GM18502 (cell line): ENCODE data around the gene FAM53A.

Source experiments
- ATAC-seq: cut with Tn5 transposase; IDR thresholded peaks from one replicate; pipeline ENCODE4 v1.9.1; 2021; ENCODE audit warnings: mild to moderate bottlenecking; ENCODE audit not compliant: unreplicated experiment, poor library complexity

Gene FAM53A

GRCh38 chr4:1683736-1684505, at the start of gene FAM53A:
TSS of gene FAM53A (minus strand) at chr4:1684313. CDS start at chr4:1668741, 15,572 bp downstream.
- peak; percentile 93 for ATAC-seq

DNA sequence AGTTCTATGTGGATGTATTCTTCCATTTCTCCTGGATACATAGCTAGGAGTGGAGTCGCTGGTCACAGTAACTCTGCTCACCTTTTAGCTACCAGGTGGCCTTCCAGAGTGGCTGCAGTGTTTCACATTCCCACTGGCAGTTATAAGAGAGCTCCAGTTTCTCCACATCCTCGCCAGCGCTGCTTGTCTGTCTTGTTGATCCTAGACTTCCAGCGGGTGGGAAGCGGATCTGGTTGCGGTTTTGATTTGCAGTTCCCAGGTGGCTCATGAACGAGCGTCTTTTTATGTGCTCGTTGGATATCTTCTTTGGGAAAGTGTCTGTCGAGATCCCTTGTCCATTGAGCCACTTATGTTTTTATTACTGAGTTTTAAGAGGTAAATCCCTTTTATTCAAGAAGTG, 48.8 kb upstream of the FAM53A start:
- ATAC-seq: no peak

DNA sequence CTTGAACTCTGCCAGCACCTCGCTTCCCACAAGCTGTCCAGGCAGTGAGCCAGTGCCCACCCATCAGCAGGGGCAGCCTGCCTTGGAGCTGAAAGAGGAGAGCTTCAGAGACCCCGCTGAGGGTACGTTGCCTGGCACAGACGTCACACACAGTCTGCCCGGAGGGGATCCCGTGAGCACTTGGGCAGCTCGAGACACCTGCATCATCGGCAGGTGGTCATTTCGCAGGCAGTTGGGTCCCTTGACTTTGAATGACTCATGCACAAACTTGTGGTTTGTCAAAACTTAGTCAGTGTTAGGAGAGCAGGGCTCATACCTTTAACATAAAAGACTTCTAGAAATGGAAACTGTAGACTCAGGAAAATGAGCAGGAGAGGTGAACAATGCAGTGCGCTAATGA, 47.1 kb upstream of the FAM53A start:
- ATAC-seq: no peak

- ATAC-seq: no peak
Measured at GRCh38 chr4:1730532-1731135, 46.5 kb upstream of the FAM53A start.

DNA sequence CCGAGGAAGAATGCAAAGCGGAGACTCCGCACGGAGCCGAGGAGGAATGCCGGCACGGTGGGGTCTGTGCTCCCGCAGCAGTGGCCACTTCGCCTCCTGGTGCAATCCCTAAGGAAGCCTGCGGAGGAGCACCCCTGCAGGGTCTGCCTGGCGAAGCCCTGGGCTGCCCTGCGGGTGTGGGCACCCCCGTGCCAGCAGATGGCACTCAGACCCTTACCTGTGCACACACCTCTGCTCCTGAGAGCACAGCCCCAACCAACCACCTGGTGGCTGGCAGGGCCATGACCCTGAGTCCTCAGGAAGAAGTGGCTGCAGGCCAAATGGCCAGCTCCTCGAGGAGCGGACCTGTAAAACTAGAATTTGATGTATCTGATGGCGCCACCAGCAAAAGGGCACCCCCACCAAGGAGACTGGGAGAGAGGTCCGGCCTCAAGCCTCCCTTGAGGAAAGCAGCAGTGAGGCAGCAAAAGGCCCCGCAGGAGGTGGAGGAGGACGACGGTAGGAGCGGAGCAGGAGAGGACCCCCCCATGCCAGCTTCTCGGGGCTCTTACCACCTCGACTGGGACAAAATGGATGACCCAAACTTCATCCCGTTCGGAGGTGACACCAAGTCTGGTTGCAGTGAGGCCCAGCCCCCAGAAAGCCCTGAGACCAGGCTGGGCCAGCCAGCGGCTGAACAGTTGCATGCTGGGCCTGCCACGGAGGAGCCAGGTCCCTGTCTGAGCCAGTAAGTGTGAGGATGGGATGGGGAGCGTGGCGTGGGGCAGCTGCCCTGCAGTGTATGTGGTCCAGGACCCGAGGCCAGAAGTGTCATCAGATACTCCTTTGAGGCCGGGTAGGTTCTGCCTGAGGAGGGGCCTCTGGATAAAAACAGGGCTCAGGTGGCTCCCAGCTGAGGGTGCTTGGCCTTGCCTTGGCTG, 44.2 kb upstream of the FAM53A start:
- no peak for ATAC-seq

DNA sequence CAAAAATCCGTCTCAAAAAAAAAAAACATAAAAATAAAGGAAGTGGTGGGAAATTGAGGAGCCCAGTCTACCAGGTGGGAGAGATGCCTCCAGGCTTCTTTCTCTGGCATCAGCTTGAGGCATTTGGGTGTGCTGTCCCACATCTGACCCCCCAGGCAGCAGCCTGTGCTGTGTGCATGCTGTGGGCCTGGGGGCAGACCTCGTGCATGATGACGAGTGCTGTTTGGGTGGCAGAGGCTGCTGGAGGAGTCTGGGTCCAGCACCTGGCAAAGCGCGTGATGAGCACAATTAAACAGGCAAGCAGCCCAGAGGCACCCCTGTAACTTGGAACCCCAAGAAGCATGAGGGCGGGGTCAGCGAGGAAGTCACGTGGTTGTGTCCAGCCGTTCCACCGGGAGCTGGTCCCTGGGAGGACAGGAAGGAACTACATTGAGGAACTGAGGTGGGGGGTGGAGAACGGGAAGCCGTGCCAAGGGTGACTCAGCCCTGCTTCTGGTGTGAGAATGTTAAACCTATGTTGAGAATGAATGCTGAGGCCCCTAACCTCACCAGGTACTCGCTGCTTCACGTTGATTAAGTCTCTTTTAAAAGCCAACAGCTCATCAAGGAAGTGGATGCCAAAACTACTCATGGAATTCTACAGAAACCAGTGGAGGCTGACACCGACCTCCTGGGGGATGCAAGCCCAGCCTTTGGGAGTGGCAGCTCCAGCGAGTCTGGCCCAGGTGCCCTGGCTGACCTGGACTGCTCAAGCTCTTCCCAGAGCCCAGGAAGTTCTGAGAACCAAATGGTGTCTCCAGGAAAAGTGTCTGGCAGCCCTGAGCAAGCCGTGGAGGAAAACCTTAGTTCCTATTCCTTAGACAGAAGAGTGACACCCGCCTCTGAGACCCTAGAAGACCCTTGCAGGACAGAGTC, 43.3 kb upstream of the FAM53A start:
- no peak for ATAC-seq

- ATAC-seq: peak; percentile 30
Measured at GRCh38 chr4:1726146-1726934, 42.2 kb upstream of the FAM53A start.

DNA sequence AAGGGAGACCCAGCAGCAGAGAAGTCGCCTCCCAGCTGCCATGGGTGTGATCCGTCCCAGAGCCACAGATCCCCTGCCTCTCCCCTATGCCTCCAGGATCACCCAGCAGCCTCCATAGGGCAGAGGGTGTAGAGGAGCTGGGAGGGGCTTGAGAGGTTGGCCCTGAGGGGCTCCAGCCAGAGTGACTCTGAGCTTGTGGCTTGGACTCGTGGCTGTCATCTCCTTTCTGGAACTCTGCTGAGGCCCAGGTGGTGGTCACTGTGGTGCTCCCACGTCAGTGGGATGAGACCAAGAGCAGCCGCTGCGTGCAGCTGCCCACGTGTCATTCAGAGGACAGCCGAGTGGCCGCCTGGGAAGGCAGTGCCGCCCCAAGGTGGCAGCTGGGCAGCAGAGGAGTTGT, 41.4 kb upstream of the FAM53A start:
- no peak for ATAC-seq

DNA sequence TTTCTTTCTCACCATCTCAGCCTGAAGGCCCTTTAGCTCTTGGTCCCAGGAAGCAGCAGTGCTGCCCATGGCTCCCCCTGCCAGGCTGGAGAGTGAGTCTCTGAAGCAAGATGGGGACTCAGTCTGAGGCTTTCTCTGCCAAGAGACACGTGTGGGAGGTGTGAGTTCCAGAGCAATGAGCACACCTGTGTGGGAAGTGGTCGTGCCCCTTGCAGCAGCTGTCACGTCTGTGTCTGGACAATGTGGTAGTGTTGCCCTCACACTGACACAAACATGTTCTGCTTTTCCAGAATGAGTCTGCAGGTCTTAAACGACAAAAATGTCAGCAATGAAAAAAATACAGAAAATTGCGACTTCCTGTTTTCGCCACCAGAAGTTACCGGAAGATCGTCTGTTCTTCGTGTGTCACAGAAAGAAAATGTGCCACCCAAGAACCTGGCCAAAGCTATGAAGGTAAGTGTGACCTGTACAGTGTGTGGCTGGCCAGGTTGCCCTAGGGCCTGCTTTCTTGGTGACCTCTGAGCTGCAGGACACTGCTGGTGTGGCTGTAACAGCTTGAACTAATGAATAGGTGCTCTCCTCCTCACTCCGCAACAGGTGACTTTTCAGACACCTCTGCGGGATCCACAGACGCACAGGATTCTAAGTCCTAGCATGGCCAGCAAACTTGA, 39.2 kb upstream of the FAM53A start:
- no peak for ATAC-seq

DNA sequence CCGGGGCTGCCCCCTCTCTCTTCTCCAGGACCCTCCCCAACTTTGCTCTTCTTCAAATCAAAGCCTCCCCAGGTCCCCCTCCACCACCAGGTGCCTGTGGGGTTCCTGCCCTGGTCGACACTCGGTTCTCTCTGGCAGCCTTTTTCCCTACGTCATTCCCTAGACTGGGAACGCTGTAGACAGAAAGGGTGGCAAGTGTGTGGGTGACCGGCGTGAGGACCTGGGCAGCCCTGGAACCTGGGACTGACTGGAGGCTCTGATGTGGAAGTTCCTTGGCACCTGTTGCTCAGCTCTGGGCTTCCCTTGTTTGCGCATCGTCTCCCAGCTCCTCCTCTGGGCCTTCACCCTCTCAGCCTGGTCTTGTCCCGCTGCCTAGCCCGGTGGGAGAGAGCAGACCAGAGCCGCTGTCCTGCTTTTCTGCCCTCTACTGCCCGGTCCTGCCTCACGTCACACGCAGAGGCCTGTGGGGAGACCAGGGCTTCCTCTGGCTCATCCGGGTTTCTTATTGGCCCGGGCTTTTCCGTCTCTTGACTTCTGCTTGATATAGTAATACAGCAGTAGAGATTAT, 38.5 kb upstream of the FAM53A start:
- no peak for ATAC-seq

DNA sequence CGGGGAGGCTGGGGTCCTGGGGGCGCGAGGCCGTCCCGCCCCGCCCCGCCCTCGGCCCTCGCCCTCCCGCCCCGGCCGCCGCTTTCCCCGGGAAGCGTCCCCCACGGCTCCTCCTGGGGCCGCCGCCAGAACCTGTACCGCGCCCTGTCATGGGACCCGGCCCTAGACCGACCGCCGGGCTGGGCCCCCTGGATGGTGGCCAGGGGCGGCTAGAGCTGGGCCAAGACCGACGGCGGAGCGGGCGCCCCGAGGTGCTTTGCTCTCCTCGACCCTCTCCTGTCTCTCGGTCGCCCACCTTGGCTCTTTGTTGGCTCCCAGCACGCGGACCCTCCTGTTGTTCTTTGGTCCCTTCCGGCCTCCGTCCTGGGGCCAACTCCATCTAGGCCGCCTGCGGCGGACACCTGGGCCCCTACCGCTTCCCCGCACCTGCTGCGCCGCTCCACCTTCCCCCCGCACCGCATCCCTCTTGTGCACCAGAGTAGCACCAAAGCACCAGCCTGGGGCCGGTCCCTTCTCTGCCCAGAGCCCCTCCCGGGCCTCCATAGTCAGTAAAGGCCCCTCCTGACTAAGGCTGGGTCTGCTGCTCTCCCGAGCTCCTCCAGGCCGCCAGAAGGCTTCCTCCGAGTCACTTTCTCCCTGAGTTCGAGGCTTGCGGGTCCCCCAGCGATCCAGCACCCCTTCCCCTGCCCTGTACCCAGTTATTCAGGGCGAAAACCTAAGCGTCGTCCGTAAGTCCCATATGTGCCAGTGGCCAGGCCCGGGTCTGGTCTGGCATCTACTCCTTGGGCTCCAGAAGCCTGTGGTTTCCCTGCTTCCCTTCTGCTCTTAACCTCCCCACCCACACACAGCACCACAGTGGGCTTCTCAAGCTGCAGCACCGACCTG, 37.8 kb upstream of the FAM53A start:
- ATAC-seq: peak; percentile 0

- peak; percentile 77 for ATAC-seq
Measured at GRCh38 chr4:1721003-1721665, 37.0 kb upstream of the FAM53A start, which contains the start of the genes TACC3 and TMEM129. TSS of gene TACC3 (plus strand) at chr4:1721521. CDS start at chr4:1723422, 1,901 bp downstream. TSS of gene TMEM129 (minus strand) at chr4:1721323. CDS start at chr4:1720837, 486 bp downstream.

DNA sequence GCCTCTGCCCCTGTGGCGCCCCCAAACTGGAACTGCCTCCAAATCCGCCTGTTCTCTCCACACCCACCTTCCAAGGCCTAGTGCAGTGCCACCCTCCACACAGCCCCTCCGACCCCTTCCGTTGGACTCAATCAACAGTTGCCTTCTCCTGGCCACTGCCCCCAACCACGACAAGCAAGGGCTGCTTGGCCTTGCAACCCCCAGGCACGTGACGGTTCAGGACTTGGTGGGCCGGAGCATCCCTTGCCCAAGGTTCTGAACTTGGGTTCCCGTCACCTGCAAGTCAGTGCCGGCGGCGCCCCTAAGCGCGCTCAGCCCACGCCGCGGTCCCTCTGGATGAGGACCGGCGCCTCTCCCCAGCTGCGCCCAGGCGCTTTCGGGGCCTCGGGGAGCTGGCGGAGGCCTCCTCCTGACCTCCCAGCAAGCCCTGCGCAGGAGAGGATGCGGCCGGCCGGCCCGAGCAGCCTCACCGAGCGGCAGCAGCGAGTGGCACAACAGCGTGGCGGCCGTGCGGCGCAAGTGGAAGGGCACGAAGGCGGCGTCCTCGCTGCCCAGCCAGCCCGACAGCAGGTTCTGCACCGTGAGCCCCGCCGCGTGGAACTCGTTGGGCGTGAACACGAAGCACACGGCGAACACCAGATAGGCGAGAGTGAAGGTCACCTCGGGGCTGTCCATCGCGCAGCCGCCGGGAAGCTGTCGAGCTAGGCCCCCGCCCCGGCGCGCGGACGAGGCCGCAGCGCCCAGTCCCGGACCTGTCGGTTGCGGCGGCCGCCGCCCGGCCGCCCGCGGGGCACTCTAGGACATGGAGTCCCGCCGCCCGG, 36.3 kb upstream of the FAM53A start:
- peak; percentile 15 for ATAC-seq

DNA sequence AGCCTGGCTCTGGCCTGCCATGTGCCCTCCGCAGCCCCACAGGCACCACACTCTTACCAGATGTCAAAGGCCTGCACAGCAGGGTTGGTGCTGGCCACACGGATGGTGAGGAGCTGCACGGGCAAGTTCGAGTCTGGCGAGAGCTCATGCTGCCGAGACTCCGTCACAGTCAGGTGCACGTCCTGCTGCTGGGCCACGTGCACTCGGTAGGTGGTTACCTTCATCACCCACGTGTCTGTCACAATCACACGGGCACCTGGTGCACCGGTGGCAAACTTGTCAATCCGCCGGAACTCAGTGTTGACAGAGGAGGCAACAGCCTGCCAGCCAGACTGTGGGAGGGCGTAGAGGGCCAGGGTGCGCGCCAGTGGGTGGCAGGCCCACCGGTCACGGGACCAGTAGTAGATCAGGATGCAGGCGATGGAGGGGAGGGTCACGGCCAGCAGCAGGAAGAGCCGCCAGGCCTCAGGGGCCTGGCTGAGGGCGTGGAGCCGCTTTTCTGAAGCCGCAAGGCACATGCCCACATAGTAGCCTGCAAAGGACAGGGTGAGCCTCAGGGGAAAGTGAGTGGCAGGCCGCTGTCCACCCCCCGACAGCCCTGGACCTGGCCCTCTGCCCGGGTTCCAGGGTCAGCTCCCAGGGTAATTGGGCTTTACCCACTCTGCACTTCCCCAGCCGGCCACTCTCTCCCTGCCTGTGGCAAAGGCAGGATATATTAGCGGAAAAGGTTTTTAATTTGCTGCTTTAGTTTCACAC, 34.2 kb upstream of the FAM53A start:
- ATAC-seq: no peak
